ENCODE data around the gene TEX2. TPM values are rescaled to one million over a fixed set of nuclear protein-coding genes. Genes with fewer than 3 reads are reported as not detected.

The TEX2 gene
- total RNA-seq, 1 experiment from 2014 or later: 20.1 TPM

GRCh38 chr17:64216000-64216337, 47.1 kb downstream of the TEX2 start:
- no peak for DNase-seq (ENCODE audit: low read depth, low spot score)
- Histone ChIP-seq H3K27ac (ENCODE audit: low read length) (no peak overlapping the region), H3K36me3 (ENCODE audit: control insufficient read depth, insufficient read depth, low read length) (no peaks in the 10 kb centered on the region), H3K27me3 (ENCODE audit: control insufficient read depth, insufficient read depth, low read length) (no peaks in the 10 kb centered on the region), H3K4me3 (ENCODE audit: low read depth in 2 of 2, low read length in 2 of 2) (no peak overlapping the region), H3K4me1 (ENCODE audit: control insufficient read depth, insufficient read depth, low read length) (peaks cover 10% of the 10 kb centered on the region), H3K9me3 (ENCODE audit: control insufficient read depth, insufficient read depth, low read depth, low read length) (no peaks in the 10 kb centered on the region)
- TF ChIP-seq SIN3A (IDR thresholded peaks at IDR 0.05; ENCODE audit: borderline replicate concordance, insufficient read depth, low read depth, low read length) (no peak), TCF7L2 (IDR thresholded peaks at IDR 0.05; ENCODE audit: low read depth, low read length) (no peak), CTCF (IDR thresholded peaks at IDR 0.05) (no peak), POLR2AphosphoS5 (IDR thresholded peaks at IDR 0.05; ENCODE audit: low read depth, low read length) (no peak), REST (IDR thresholded peaks at IDR 0.05; ENCODE audit: insufficient read depth in 1 of 2, low read depth in 2 of 2, low read length in 1 of 2) (no peak)
- ATAC-seq: no peak
- in situ Hi-C loops (cut with HindIII; ENCODE audit: low pct_unique_long_range_greater_than_20kb, low sequenced_read_pairs): no loop called here
- ChIA-PET CTCF (no interaction called here), POLR2A (no interaction called here)
- no TSS peak for BruUV-seq (replicated peaks)
- intact Hi-C loops (cut with micrococcal nuclease; ENCODE audit: unreplicated experiment): no loop called here

GRCh38 chr17:64214950-64215349, 48.1 kb downstream of the TEX2 start:
- no peaks in the 10 kb centered on the region for H3K9me3 ChIP-seq (ENCODE audit: control insufficient read depth, insufficient read depth, low read depth, low read length)
- DNase-seq (ENCODE audit: low read depth, low spot score) (no peak), ATAC-seq (no peak)
- no TSS peak for BruUV-seq (replicated peaks)
- TF ChIP-seq SIN3A (IDR thresholded peaks at IDR 0.05; ENCODE audit: borderline replicate concordance, insufficient read depth, low read depth, low read length) (no peak), TCF7L2 (IDR thresholded peaks at IDR 0.05; ENCODE audit: low read depth, low read length) (no peak), REST (IDR thresholded peaks at IDR 0.05; ENCODE audit: insufficient read depth in 1 of 2, low read depth in 2 of 2, low read length in 1 of 2) (no peak), CTCF (IDR thresholded peaks at IDR 0.05) (no peak), POLR2AphosphoS5 (IDR thresholded peaks at IDR 0.05; ENCODE audit: low read depth, low read length) (no peak)
- in situ Hi-C loops (cut with HindIII; ENCODE audit: low pct_unique_long_range_greater_than_20kb, low sequenced_read_pairs): no loop called here
- no peaks in the 10 kb centered on the region for H3K36me3 ChIP-seq (ENCODE audit: control insufficient read depth, insufficient read depth, low read length)
- intact Hi-C loops (cut with micrococcal nuclease; ENCODE audit: unreplicated experiment): no loop called here
- no peak overlapping the region for H3K27ac ChIP-seq (ENCODE audit: low read length)
- ChIA-PET CTCF (no interaction called here), POLR2A (no interaction called here)
- H3K27me3 ChIP-seq (ENCODE audit: control insufficient read depth, insufficient read depth, low read length): no peaks in the 10 kb centered on the region
- H3K4me1 ChIP-seq (ENCODE audit: control insufficient read depth, insufficient read depth, low read length): peaks cover 10% of the 10 kb centered on the region
- H3K4me3 ChIP-seq (ENCODE audit: low read depth in 2 of 2, low read length in 2 of 2): no peak overlapping the region

All from Panc1 (cell line).